HCT116 (cell line): ENCODE measurements around the gene FRRS1. TPM values are rescaled to one million over a fixed set of nuclear protein-coding genes. Genes with fewer than 3 reads are reported as not detected.

ENCODE experiments used
- ATAC-seq: fragments of 200-7000 bp; cut with Tn5 transposase; 2 replicates; pipeline ENCODE4 v1.9.1; 2020; ENCODE audit warnings: mild to moderate bottlenecking, moderate library complexity
- BruUV-seq: library from RNA; stranded (reverse); fragments of 400-500 nt; replicated peaks from 2 replicates; lab custom pipeline; 2021; lab: Mats Ljungman, UMichigan
- CTCF ChIA-PET: fragments of 300-600 bp; sonication (Branson Sonifier 250); formaldehyde crosslinking; loops from one replicate; lab custom pipeline; 2021; ENCODE audit warnings: antibody characterized with exemption; lab: Charles Lee
- POLR2A ChIA-PET: fragments of 300-600, 350-600 bp; sonication (Branson Sonifier 250); formaldehyde crosslinking; loops from one replicate; lab custom pipeline; 2021; ENCODE audit warnings: antibody characterized with exemption; lab: Charles Lee
- RAD21 ChIA-PET, 2 experiments: fragments of 300-600 bp; sonication (Branson Sonifier 250); formaldehyde crosslinking; loops; one replicate each; lab custom pipeline; 2023; ENCODE audit warnings: low total read pairs in 2 of 2; ENCODE audit not compliant: uncharacterized antibody in 2 of 2, unreplicated experiment in 2 of 2, low non-redundant PET in 1 of 2; lab: Charles Lee
- DNase-seq: peaks from one replicate; pipeline ENCODE4 v3.0.0-alpha.2; 2010; ENCODE audit warnings: low read depth, low spot score
- H2AFZ ChIP-seq: fragments of 200-600 bp; shearing (Covaris generic), sonication (generic); 2 replicates; pipeline ENCODE4 v1.6.1; 2017; ENCODE audit warnings: low read depth, mixed run types, mixed read lengths, antibody characterized with exemption, low read length; ENCODE audit not compliant: poor library complexity, severe bottlenecking
- H3K27ac ChIP-seq: 2 replicates; pipeline ENCODE4 v1.5.1; 2012; ENCODE audit warnings: low read depth, low read length
- H3K27me3 ChIP-seq: fragments of 200-600 bp; sonication (generic); 2 replicates; pipeline ENCODE4 v1.6.1; 2016; ENCODE audit warnings: mixed run types, low read length, mixed read lengths; ENCODE audit not compliant: insufficient read depth
- H3K36me3 ChIP-seq, 2 experiments: fragments of 200-500 bp in 1 of 2; fragments of 200-600 bp in 1 of 2; sonication (Bioruptor generic) in 1 of 2; sonication (generic) in 1 of 2; 2 replicates each; pipeline versions ENCODE4 v1.5.1 to v1.6.1; 2014 to 2016; ENCODE audit warnings: low read length in 2 of 2, inconsistent platforms in 1 of 2, mixed read lengths in 1 of 2, mixed run types in 1 of 2; ENCODE audit not compliant: insufficient read depth in 2 of 2, control insufficient read depth in 1 of 2
- H3K4me1 ChIP-seq, 2 experiments: fragments of 200-600 bp in 1 of 2; sonication (generic) in 1 of 2; 2 replicates each; pipeline versions ENCODE4 v1.5.1 to v1.6.1; 2012 to 2017; ENCODE audit warnings: low read length in 2 of 2, inconsistent platforms in 1 of 2, mild to moderate bottlenecking in 1 of 2, mixed read lengths in 1 of 2, mixed run types in 1 of 2, moderate library complexity in 1 of 2; ENCODE audit not compliant: insufficient read depth in 2 of 2, control insufficient read depth in 1 of 2
- H3K4me2 ChIP-seq: fragments of 200-600 bp; sonication (generic); 2 replicates; pipeline ENCODE4 v1.6.1; 2017; ENCODE audit warnings: mixed run types, low read length, mixed read lengths
- H3K4me3 ChIP-seq, 2 experiments: fragments of 200-600 bp in 1 of 2; sonication (generic) in 1 of 2; replicated peaks in 1 of 2; 2 replicates each; pipeline ENCODE4 v1.5.1; 2011 to 2016; ENCODE audit warnings: low read length in 2 of 2, control low read depth in 1 of 2, low read depth in 1 of 2, mild to moderate bottlenecking in 1 of 2, mixed read lengths in 1 of 2, mixed run types in 1 of 2
- H3K79me2 ChIP-seq: fragments of 200-600 bp; sonication (generic); 2 replicates; pipeline ENCODE4 v1.6.1; 2017; ENCODE audit warnings: mild to moderate bottlenecking, mixed run types, low read length, moderate library complexity, mixed read lengths; ENCODE audit not compliant: insufficient read depth
- H3K9ac ChIP-seq: fragments of 200-600 bp; sonication (generic); 2 replicates; pipeline ENCODE4 v1.6.1; 2016; ENCODE audit warnings: low read length, mixed read lengths
- H3K9me2 ChIP-seq: fragments of 200-600 bp; sonication (generic), shearing (Covaris generic); 2 replicates; pipeline ENCODE4 v1.6.1; 2017; ENCODE audit warnings: mixed run types, mild to moderate bottlenecking, moderate library complexity; ENCODE audit not compliant: insufficient read depth
- H3K9me3 ChIP-seq, 2 experiments: fragments of 200-500 bp in 1 of 2; fragments of 200-600 bp in 1 of 2; sonication (Bioruptor generic) in 1 of 2; sonication (generic) in 1 of 2; 2 replicates each; pipeline ENCODE4 v1.6.1; 2014 to 2017; ENCODE audit warnings: low read length in 2 of 2, mixed read lengths in 2 of 2, inconsistent platforms in 1 of 2, low read depth in 1 of 2, mild to moderate bottlenecking in 1 of 2, mixed run types in 1 of 2, moderate library complexity in 1 of 2; ENCODE audit not compliant: control insufficient read depth in 1 of 2, insufficient read depth in 1 of 2
- H4K20me1 ChIP-seq: fragments of 200-600 bp; sonication (generic), shearing (Covaris generic); 2 replicates; pipeline ENCODE4 v1.6.1; 2017; ENCODE audit warnings: mixed run types, mild to moderate bottlenecking, moderate library complexity; ENCODE audit not compliant: insufficient read depth
- CEBPB ChIP-seq: IDR thresholded peaks from 2 replicates; pipeline ENCODE4 v1.6.1; 2012; ENCODE audit warnings: low read depth
- EGR1 ChIP-seq: IDR thresholded peaks from 2 replicates; pipeline ENCODE4 v1.6.1; 2012; ENCODE audit warnings: low read depth
- ELF1 ChIP-seq: IDR thresholded peaks from 2 replicates; pipeline ENCODE4 v1.6.1; 2012; ENCODE audit warnings: low read depth, borderline replicate concordance
- EZH2 ChIP-seq: fragments of 200-600 bp; sonication (generic); IDR thresholded peaks from 2 replicates; pipeline ENCODE4 v1.6.1; 2017; ENCODE audit warnings: antibody characterized with exemption, mixed run types
- EZH2phosphoT487 ChIP-seq: fragments of 200-600 bp; IDR thresholded peaks from 2 replicates; pipeline ENCODE4 v1.6.1; 2018; ENCODE audit warnings: antibody characterized with exemption, borderline replicate concordance
- JUND ChIP-seq: IDR thresholded peaks from 2 replicates; pipeline ENCODE4 v1.6.1; 2012
- MAX ChIP-seq: IDR thresholded peaks from 2 replicates; pipeline ENCODE4 v1.6.1; 2012
- RAD21 ChIP-seq: IDR thresholded peaks from 2 replicates; pipeline ENCODE4 v1.6.1; 2012; ENCODE audit warnings: low read depth, mild to moderate bottlenecking
- SP1 ChIP-seq: IDR thresholded peaks from 2 replicates; pipeline ENCODE4 v1.6.1; 2012; ENCODE audit warnings: low read depth
- SRF ChIP-seq: IDR thresholded peaks from 2 replicates; pipeline ENCODE4 v1.6.1; 2012; ENCODE audit warnings: low read depth
- TCF7L2 ChIP-seq: IDR thresholded peaks from 2 replicates; pipeline ENCODE4 v1.7.0; 2011; ENCODE audit warnings: borderline replicate concordance, inconsistent platforms; ENCODE audit not compliant: insufficient read depth, insufficient read length; ENCODE audit errors: extremely low read depth
- YY1 ChIP-seq: IDR thresholded peaks from 2 replicates; pipeline ENCODE4 v1.6.1; 2011; ENCODE audit warnings: low read length, low read depth, moderate library complexity, mild to moderate bottlenecking; ENCODE audit not compliant: insufficient replicate concordance; ENCODE audit errors: extremely low read depth
- ZNF274 ChIP-seq: fragments of 200-500 bp; sonication (Bioruptor generic); IDR thresholded peaks from 2 replicates; pipeline ENCODE4 v1.6.1; 2014; ENCODE audit warnings: mild to moderate bottlenecking, low read depth, low read length, inconsistent platforms
- intact Hi-C: fragments of 100-400 bp; cut with micrococcal nuclease; formaldehyde crosslinking; loops from 2 replicates; pipeline ENCODE4 v1.10.0; 2022
- total RNA-seq: library from RNA; stranded (reverse); gene quantifications from one replicate; pipeline ENCODE4 v1.2.1, GENCODE V29; 2021; ENCODE audit not compliant: unreplicated experiment

The FRRS1 gene
- total RNA-seq, 1 experiment from 2014 or later: 19.8 TPM

- no peak for DNase-seq
- no peaks in the 10 kb centered on the region for H3K36me3 ChIP-seq
- TF ChIP-seq ELF1 (no peak), EZH2phosphoT487 (no peak), TCF7L2 (no peak), EGR1 (no peak), EZH2 (no peak), RAD21 (no peak), SP1 (no peak), CEBPB (no peak)
- TF ChIP-seq, all 23 proteins: peak for 0
- Histone ChIP-seq H3K9me2 (no peaks in the 10 kb centered on the region), H3K27ac (no peak overlapping the region), H3K4me2 (no peak overlapping the region), H4K20me1 (no peaks in the 10 kb centered on the region), H3K4me1 (no peaks in the 10 kb centered on the region), H3K27me3 (no peaks in the 10 kb centered on the region), H2AFZ (no peak overlapping the region), H3K4me3 (no peak overlapping the region), H3K79me2 (no peaks in the 10 kb centered on the region), H3K9me3 (no peaks in the 10 kb centered on the region), H3K9ac (no peak overlapping the region)
- no TSS peak for BruUV-seq
- no peak for ATAC-seq
- ChIA-PET POLR2A (no interaction called here), RAD21 (no interaction called here), CTCF (interaction anchor here (1.7 kb wide), 1 partner anchor 11 kb away, joined by 3 read pairs; no protein-coding TSS in a partner anchor)
- intact Hi-C loops: no loop called here
Observed at GRCh38 chr1:99784809-99785255, 18.4 kb upstream of the FRRS1 start.

GRCh38 chr1:99784143-99784542 is 17.7 kb upstream of the FRRS1 start:
- Histone ChIP-seq H3K27me3 (no peaks in the 10 kb centered on the region; the same call in 1 of the 2 replicates), H3K36me3 (no peaks in the 10 kb centered on the region), H3K79me2 (no peaks in the 10 kb centered on the region), H3K9ac (no peak overlapping the region), H2AFZ (peak overlapping the region; percentile 15), H3K4me2 (no peak overlapping the region), H3K9me2 (no peaks in the 10 kb centered on the region), H3K27ac (no peak overlapping the region), H3K4me1 (no peaks in the 10 kb centered on the region), H3K4me3 (no peak overlapping the region), H4K20me1 (no peaks in the 10 kb centered on the region), H3K9me3 (no peaks in the 10 kb centered on the region)
- ATAC-seq (no peak), DNase-seq (no peak)
- ChIA-PET POLR2A (no interaction called here), CTCF (no interaction called here), RAD21 (no interaction called here)
- TF ChIP-seq RAD21: no peak
- no peak for TF ChIP-seq YY1
- TF ChIP-seq ZNF274: no peak
- TF ChIP-seq MAX: no peak
- TF ChIP-seq SRF: no peak
- TF ChIP-seq JUND: no peak
- BruUV-seq: no TSS peak
- intact Hi-C loops: no loop called here
